Fibroblast of lung (primary cell): ENCODE results near the gene LRRFIP1. TPM values are rescaled to one million over a fixed set of nuclear protein-coding genes. Genes with fewer than 3 reads are reported as not detected.

Experiments
- DNase-seq, 2 donors: peaks; one replicate each; pipeline versions ENCODE4 v3.0.0 to v3.0.0-alpha.2; 2010; ENCODE audit warnings: low read depth in 2 of 2
- H2AFZ ChIP-seq: 2 replicates; pipeline ENCODE4 v1.5.1; 2012; ENCODE audit warnings: low read length, control low read depth, inconsistent platforms
- H3K27ac ChIP-seq: 2 replicates; pipeline ENCODE4 v1.5.1; 2011; ENCODE audit warnings: low read length, control low read depth; ENCODE audit not compliant: insufficient read depth
- H3K27me3 ChIP-seq: 2 replicates; pipeline ENCODE4 v1.5.1; 2011; ENCODE audit warnings: mild to moderate bottlenecking, low read length; ENCODE audit not compliant: control insufficient read depth, insufficient read depth
- H3K36me3 ChIP-seq: 2 replicates; pipeline ENCODE4 v1.5.1; 2011; ENCODE audit warnings: low read length; ENCODE audit not compliant: control insufficient read depth, insufficient read depth
- H3K4me1 ChIP-seq: 2 replicates; pipeline ENCODE4 v1.5.1; 2011; ENCODE audit warnings: low read length; ENCODE audit not compliant: control insufficient read depth, insufficient read depth; ENCODE audit errors: extremely low read depth
- H3K4me2 ChIP-seq: 2 replicates; pipeline ENCODE4 v1.5.1; 2011; ENCODE audit warnings: low read length, control low read depth; ENCODE audit not compliant: insufficient read depth; ENCODE audit errors: extremely low read depth
- H3K4me3 ChIP-seq, 4 experiments: fragments of 200-600 bp in 1 of 4; sonication (generic) in 1 of 4; replicated peaks in 1 of 4; 2 replicates each; pipeline ENCODE4 v1.5.1; 2011 to 2016; ENCODE audit warnings: low read length in 4 of 4, low read depth in 3 of 4, mild to moderate bottlenecking in 3 of 4, control low read depth in 2 of 4, inconsistent platforms in 1 of 4, mixed read lengths in 1 of 4; ENCODE audit not compliant: insufficient read depth in 1 of 4; ENCODE audit errors: control extremely low read depth in 1 of 4
- H3K79me2 ChIP-seq: 2 replicates; pipeline ENCODE4 v1.5.1; 2012; ENCODE audit warnings: mild to moderate bottlenecking, low read length, inconsistent platforms; ENCODE audit not compliant: control insufficient read depth, insufficient read depth
- H3K9ac ChIP-seq: 2 replicates; pipeline ENCODE4 v1.5.1; 2011; ENCODE audit warnings: mild to moderate bottlenecking, low read length, control low read depth; ENCODE audit not compliant: insufficient read depth
- H3K9me3 ChIP-seq: 2 replicates; pipeline ENCODE4 v1.5.1; 2012; ENCODE audit warnings: low read depth, low read length; ENCODE audit not compliant: control insufficient read depth, insufficient read depth
- H4K20me1 ChIP-seq: 2 replicates; pipeline ENCODE4 v1.5.1; 2011; ENCODE audit warnings: low read length; ENCODE audit not compliant: control insufficient read depth, insufficient read depth; ENCODE audit errors: extremely low read depth
- EZH2 ChIP-seq: IDR thresholded peaks from 2 replicates; pipeline ENCODE4 v1.5.1; 2012; ENCODE audit warnings: low read length, control low read depth, mild to moderate bottlenecking; ENCODE audit errors: missing control alignments
- polyA plus RNA-seq, 2 donors: library from polyadenylated mRNA; depleted of rRNA in 1 of 2; stranded (reverse) in 1 of 2; unstranded in 1 of 2; fragments of >200 nt; gene quantifications; 2 replicates each; pipeline ENCODE4 v1.2.1, GENCODE V29; 2011 to 2012; ENCODE audit warnings: missing spikeins in 1 of 2
- total RNA-seq: library from RNA; depleted of rRNA; stranded (reverse); fragments of >200 nt; gene quantifications from 2 replicates; pipeline ENCODE4 v1.2.1, GENCODE V29; 2014
- TF ChIP-seq, protein P1 (sequence below), 2 donors: IDR thresholded peaks in 1 of 2; conservative IDR thresholded peaks in 1 of 2; 1 replicate in 1 of 2; 2 replicates in 1 of 2; pipeline ENCODE4 v1.5.1; 2011 to 2012; ENCODE audit warnings: low read length in 2 of 2, control low read depth in 1 of 2, inconsistent platforms in 1 of 2, low read depth in 1 of 2, mild to moderate bottlenecking in 1 of 2

Gene LRRFIP1
- total and polyA plus RNA-seq, 2 donors (not counting 1 experiment from before 2014, with no cell fraction given) = 58.1 to 113 TPM

DNA sequence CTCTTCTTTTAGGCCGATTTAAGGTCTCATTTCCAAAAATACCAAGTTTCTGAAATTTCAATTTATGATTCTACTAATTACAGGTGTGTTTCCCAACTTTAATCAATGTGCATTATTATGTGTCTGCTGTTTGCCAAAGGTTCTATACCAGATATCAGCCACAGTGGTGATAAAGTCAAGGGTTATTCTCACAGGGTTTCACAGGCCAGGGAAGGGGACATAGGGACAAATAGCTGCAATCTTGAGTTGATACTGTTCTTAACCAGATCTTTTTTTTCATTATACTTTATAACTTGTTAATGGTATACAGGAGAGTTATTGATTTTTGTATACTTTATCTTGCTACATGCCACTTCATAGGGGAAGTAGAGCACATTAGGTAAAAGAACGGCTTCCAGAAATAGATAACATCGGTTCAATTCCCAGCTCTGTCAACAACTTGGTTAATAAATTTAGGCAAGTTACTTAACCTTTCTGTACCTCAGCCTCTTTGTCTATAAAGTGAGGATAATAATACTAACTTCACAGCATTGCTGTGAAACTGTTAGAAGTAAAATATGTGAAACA lies 200.1 kb downstream of the LRRFIP1 start:
- Histone ChIP-seq H2AFZ (no peak overlapping the region), H3K79me2 (no peaks in the 10 kb centered on the region), H3K27me3 (no peaks in the 10 kb centered on the region), H3K9me3 (no peaks in the 10 kb centered on the region), H3K36me3 (no peaks in the 10 kb centered on the region), H3K9ac (no peak overlapping the region), H3K27ac (no peak overlapping the region), H3K4me2 (no peak overlapping the region), H3K4me1 (no peaks in the 10 kb centered on the region), H4K20me1 (no peaks in the 10 kb centered on the region), H3K4me3 (no peak overlapping the region)
- TF ChIP-seq, protein P1, sequence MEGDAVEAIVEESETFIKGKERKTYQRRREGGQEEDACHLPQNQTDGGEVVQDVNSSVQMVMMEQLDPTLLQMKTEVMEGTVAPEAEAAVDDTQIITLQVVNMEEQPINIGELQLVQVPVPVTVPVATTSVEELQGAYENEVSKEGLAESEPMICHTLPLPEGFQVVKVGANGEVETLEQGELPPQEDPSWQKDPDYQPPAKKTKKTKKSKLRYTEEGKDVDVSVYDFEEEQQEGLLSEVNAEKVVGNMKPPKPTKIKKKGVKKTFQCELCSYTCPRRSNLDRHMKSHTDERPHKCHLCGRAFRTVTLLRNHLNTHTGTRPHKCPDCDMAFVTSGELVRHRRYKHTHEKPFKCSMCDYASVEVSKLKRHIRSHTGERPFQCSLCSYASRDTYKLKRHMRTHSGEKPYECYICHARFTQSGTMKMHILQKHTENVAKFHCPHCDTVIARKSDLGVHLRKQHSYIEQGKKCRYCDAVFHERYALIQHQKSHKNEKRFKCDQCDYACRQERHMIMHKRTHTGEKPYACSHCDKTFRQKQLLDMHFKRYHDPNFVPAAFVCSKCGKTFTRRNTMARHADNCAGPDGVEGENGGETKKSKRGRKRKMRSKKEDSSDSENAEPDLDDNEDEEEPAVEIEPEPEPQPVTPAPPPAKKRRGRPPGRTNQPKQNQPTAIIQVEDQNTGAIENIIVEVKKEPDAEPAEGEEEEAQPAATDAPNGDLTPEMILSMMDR (conservative IDR thresholded peaks at IDR 0.05 in 1 of 2, IDR thresholded peaks at IDR 0.05 in 1 of 2; ENCODE audit: low read depth in 1 of 2, low read length in 2 of 2) = no peak
- TF ChIP-seq EZH2 = no peak
- DNase-seq = no peak

Other genes with a start within 250 kb of the LRRFIP1 start
- gene COL6A3, start 213.4 kb upstream of the LRRFIP1 start, total RNA-seq = 1,525 and 1,534 TPM in 2 replicates
- gene COL6A3, start 213.4 kb upstream of the LRRFIP1 start, polyA plus RNA-seq = 286 and 316 TPM in 2 replicates
- 8.2 and 10.7 TPM in 2 replicates for gene MLPH, start 140.3 kb upstream of the LRRFIP1 start, total RNA-seq
- 3.1 and 4.8 TPM in 2 replicates for gene MLPH, start 140.3 kb upstream of the LRRFIP1 start, polyA plus RNA-seq
- gene PRLH, start 61.0 kb upstream of the LRRFIP1 start, total RNA-seq = not detected in 2 replicates
- not detected in 2 replicates for gene PRLH, start 61.0 kb upstream of the LRRFIP1 start, polyA plus RNA-seq
- gene RAB17, start 36.9 kb upstream of the LRRFIP1 start, total RNA-seq = 0.17 and 0.26 TPM in 2 replicates
- gene RAB17, start 36.9 kb upstream of the LRRFIP1 start, polyA plus RNA-seq = 0.09 and 0.22 TPM in 2 replicates
- 0.17 and 0.26 TPM in 2 replicates for gene RBM44, start 171.2 kb downstream of the LRRFIP1 start, total RNA-seq
- 0.11 and 0.34 TPM in 2 replicates for gene RBM44, start 171.2 kb downstream of the LRRFIP1 start, polyA plus RNA-seq
- 16.0 and 16.4 TPM in 2 replicates for gene RAMP1, start 232.0 kb downstream of the LRRFIP1 start, total RNA-seq
- gene RAMP1, start 232.0 kb downstream of the LRRFIP1 start, polyA plus RNA-seq = 3.2 and 3.3 TPM in 2 replicates